Activated T-cell treated with anti-CD3 and anti-CD28 coated beads, Interleukin-2, amount 50 U/mL, for 1 hour (primary cell): ENCODE results near the gene FAM199X.
"Not testable (repeated sequence)": the region's sequence is repeated elsewhere in the genome, so short reads cannot be mapped to it uniquely, and the experiment has no call there.

Source experiments
- DNase-seq: peaks from one replicate; pipeline ENCODE4 v3.0.0-alpha.2; 2020

The FAM199X gene

GRCh38 chrX:104193485-104193884 is 27.2 kb downstream of the FAM199X start:
- DNase-seq = no peak

DNA sequence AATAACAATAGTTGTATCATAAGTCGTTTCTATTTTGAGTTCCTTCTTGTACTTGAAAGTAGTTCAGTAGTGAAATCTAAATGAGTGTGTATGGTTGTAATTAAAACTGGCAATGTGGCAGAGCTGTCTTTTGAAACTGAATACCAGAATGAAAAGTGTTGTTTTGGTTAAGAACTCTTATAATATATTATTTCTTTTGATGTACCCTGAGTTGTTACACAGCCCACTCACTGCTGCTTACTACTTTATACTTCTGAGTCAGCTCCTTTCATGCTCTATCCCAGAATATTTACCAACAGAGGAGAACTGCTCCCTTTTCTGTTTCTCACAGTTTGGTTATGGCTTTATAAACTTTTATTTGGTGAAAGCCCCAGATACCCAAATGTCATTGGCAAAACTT is 28.8 kb downstream of the FAM199X start:
- DNase-seq = no peak

- no peak for DNase-seq
These were observed 29.3 kb downstream of the FAM199X start for GRCh38 chrX:104195489-104196084.

GRCh38 chrX:104205548-104205947 is 39.3 kb downstream of the FAM199X start:
- DNase-seq = no peak

DNA sequence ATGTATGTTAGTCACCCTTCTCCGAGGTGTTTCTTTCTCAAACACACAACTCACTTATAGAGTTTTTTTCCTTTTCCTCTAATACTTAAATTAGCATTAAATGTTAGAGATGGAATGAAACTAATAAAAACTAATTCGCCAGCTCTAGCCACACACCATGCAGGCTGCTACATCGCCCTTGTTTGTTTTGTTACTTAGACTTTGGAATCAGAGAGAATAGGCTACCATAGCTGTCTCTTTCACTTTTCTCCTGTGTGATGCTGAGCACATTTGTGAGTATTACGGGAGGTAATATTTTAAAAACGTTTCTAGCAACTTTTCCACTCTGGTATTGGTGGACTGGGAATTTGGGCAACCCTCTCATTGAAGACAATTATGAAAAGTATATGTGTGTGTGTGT is 44.9 kb downstream of the FAM199X start:
- DNase-seq = no peak

DNA sequence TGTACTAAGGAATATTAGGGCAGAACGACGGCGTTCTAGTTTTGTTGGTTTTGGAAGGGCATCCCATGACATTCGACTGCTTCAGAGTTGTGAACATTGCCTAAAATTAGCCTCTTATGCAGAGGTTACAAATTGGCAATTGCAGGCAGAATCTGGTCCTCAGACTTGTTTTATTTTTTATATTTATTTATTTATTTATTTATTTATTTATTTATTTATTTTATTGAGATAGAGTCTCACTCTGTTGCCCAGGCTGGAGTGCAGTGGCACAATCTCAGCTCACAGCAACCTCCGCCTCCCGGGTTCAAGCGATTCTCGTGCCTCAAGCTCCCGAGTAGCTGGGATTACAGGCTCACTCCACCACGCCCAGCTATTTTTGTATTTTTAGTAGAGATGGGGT is 63.8 kb downstream of the FAM199X start:
- not testable (repeated sequence) for DNase-seq
